Common myeloid progenitor, CD34-positive (primary cell): Measurements from ENCODE around the gene PRSS21.

Source experiments
- CTCF ChIA-PET: fragments of 350-600 bp; sonication (Branson Sonifier 250); formaldehyde crosslinking; loops from one replicate; lab custom pipeline; 2021; ENCODE audit warnings: antibody characterized with exemption; lab: Charles Lee
- POLR2A ChIA-PET: fragments of 350-600 bp; sonication (Branson Sonifier 250); formaldehyde crosslinking; loops from one replicate; lab custom pipeline; 2021; ENCODE audit warnings: antibody characterized with exemption; lab: Charles Lee
- DNase-seq, 3 donors: peaks; one replicate each; pipeline versions ENCODE4 v3.0.0 to v3.0.0-alpha.2; 2013
- H3K27ac ChIP-seq, 2 experiments: 1 replicate in 1 of 2; 2 replicates in 1 of 2; pipeline ENCODE4 v1.7.0; 2013; ENCODE audit warnings: inconsistent platforms in 2 of 2, low read length in 2 of 2, mild to moderate bottlenecking in 2 of 2, low read depth in 1 of 2, moderate library complexity in 1 of 2; ENCODE audit not compliant: severe bottlenecking in 2 of 2, insufficient read depth in 1 of 2, poor library complexity in 1 of 2
- H3K27me3 ChIP-seq, 5 experiments: replicated peaks in 2 of 5; 1 replicate in 3 of 5; 2 replicates in 2 of 5; pipeline versions ENCODE4 v1.6.1 to v1.7.0; 2013; ENCODE audit warnings: low read length in 4 of 5, mild to moderate bottlenecking in 2 of 5, moderate library complexity in 2 of 5, inconsistent platforms in 1 of 5; ENCODE audit not compliant: insufficient read depth in 5 of 5, control insufficient read depth in 4 of 5
- H3K36me3 ChIP-seq, 4 experiments: 1 replicate in 2 of 4; 2 replicates in 2 of 4; pipeline versions ENCODE4 v1.6.1 to v1.7.0; 2013; ENCODE audit warnings: low read length in 3 of 4, control low read depth in 1 of 4, mild to moderate bottlenecking in 1 of 4; ENCODE audit not compliant: control insufficient read depth in 4 of 4, insufficient read depth in 4 of 4
- H3K4me1 ChIP-seq, 4 experiments: 1 replicate in 3 of 4; 2 replicates in 1 of 4; pipeline versions ENCODE4 v1.6.1 to v1.7.1; 2013; ENCODE audit warnings: low read length in 3 of 4, mild to moderate bottlenecking in 3 of 4, control low read depth in 1 of 4, inconsistent platforms in 1 of 4, moderate library complexity in 1 of 4; ENCODE audit not compliant: control insufficient read depth in 4 of 4, insufficient read depth in 4 of 4; ENCODE audit errors: control extremely low read depth in 1 of 4
- H3K4me3 ChIP-seq, 7 experiments: 1 replicate in 4 of 7; 2 replicates in 3 of 7; pipeline versions ENCODE4 v1.5.1 to v1.7.0; 2013; ENCODE audit warnings: mild to moderate bottlenecking in 7 of 7, low read length in 6 of 7, moderate library complexity in 6 of 7, inconsistent platforms in 2 of 7, low read depth in 2 of 7, control low read depth in 1 of 7; ENCODE audit not compliant: insufficient read depth in 4 of 7, control insufficient read depth in 1 of 7; ENCODE audit errors: extremely low read depth in 1 of 7
- H3K9me3 ChIP-seq, 5 experiments: 1 replicate in 4 of 5; 2 replicates in 1 of 5; pipeline versions ENCODE4 v1.6.1 to v1.7.1; 2013; ENCODE audit warnings: low read length in 4 of 5, mild to moderate bottlenecking in 2 of 5, inconsistent platforms in 1 of 5, low read depth in 1 of 5, moderate library complexity in 1 of 5; ENCODE audit not compliant: control insufficient read depth in 4 of 5, insufficient read depth in 2 of 5; ENCODE audit errors: control extremely low read depth in 1 of 5
- WGBS: methylation state at CpG from one replicate; pipeline ENCODE4 v1.1.5; 2013; ENCODE audit not compliant: insufficient coverage; 5-methylcytosine and 5-hydroxymethylcytosine counted together

Gene PRSS21

GRCh38 chr16:2867987-2868789, 51.2 kb downstream of the PRSS21 start:
- Histone ChIP-seq H3K27ac (peak overlapping the region; percentile 66 to 89), H3K36me3 (no peaks in the 10 kb centered on the region), H3K4me3 (peak overlapping the region; percentile 42 to 76 (median 65)), H3K9me3 (no peaks in the 10 kb centered on the region), H3K4me1 (peaks cover 0 to 11% (median 7%) of the 10 kb centered on the region in 4 experiments), H3K27me3 (peaks cover 0 to 4% (median 0%) of the 10 kb centered on the region in 5 experiments)
- peak; percentile 97 to 99 (median 99) for DNase-seq
- WGBS = 0% methylated on average over 37 of the region's 45 CpGs
- CTCF ChIA-PET = interaction anchor here (0.8 to 4.5 kb wide), 24 partner anchors 8 to 102 kb away, joined by 3 to 46 read pairs (median 3); partner anchors contain the start of gene FLYWCH2
- POLR2A ChIA-PET = interaction anchor here (0.7 to 1.2 kb wide), 4 partner anchors 13 to 37 kb away, joined by 3 to 7 read pairs (median 4); no protein-coding TSS in a partner anchor
